Measurements from ENCODE around the gene KCNH1. TPM values are rescaled to one million over a fixed set of nuclear protein-coding genes. Genes with fewer than 3 reads are reported as not detected.

KCNH1 gene
- total RNA-seq, 2 donors from 2014 or later = 3.2 to 3.5 TPM

- no peaks in the 10 kb centered on the region for H3K27me3 ChIP-seq (ENCODE audit: control insufficient read depth, insufficient read depth, low read length, poor library complexity, severe bottlenecking)
- TF ChIP-seq CTCF (conservative IDR thresholded peaks at IDR 0.05) = peak; percentile 18
- H3K4me3 ChIP-seq (ENCODE audit: low read length) = no peak overlapping the region
- H3K9me3 ChIP-seq (ENCODE audit: control insufficient read depth, low read length) = no peaks in the 10 kb centered on the region
- no peaks in the 10 kb centered on the region for H3K36me3 ChIP-seq (ENCODE audit: control insufficient read depth, insufficient read depth, low read length)
- DNase-seq = no peak
- Mint-ChIP-seq H3K27ac (no peak overlapping the region), H3K4me3 (no peak overlapping the region), H3K4me1 (no peaks in the 10 kb centered on the region), H3K36me3 (ENCODE audit: low read depth) (no peaks in the 10 kb centered on the region), H3K9me3 (no peaks in the 10 kb centered on the region), H3K27me3 (ENCODE audit: insufficient read depth) (no peaks in the 10 kb centered on the region)
- no peak overlapping the region for H3K27ac ChIP-seq (ENCODE audit: low read depth, low read length)
- no peak overlapping the region for H3K9ac ChIP-seq (ENCODE audit: extremely low read depth, low read length, poor library complexity, severe bottlenecking)
- H3K4me1 ChIP-seq (ENCODE audit: control insufficient read depth, insufficient read depth, low read length) = no peaks in the 10 kb centered on the region
Observed at GRCh38 chr1:210827481-210827880, 306.5 kb downstream of the KCNH1 start.

- Histone ChIP-seq H3K9ac (ENCODE audit: extremely low read depth, low read length, poor library complexity, severe bottlenecking) (no peak overlapping the region), H3K9me3 (ENCODE audit: control insufficient read depth, low read length) (no peaks in the 10 kb centered on the region), H3K4me1 (ENCODE audit: control insufficient read depth, insufficient read depth, low read length) (no peaks in the 10 kb centered on the region), H3K27me3 (ENCODE audit: control insufficient read depth, insufficient read depth, low read length, poor library complexity, severe bottlenecking) (no peaks in the 10 kb centered on the region), H3K27ac (ENCODE audit: low read depth, low read length) (no peak overlapping the region), H3K4me3 (ENCODE audit: low read length) (no peak overlapping the region), H3K36me3 (ENCODE audit: control insufficient read depth, insufficient read depth, low read length) (no peaks in the 10 kb centered on the region)
- Mint-ChIP-seq H3K4me3 (no peak overlapping the region), H3K27ac (no peak overlapping the region), H3K9me3 (no peaks in the 10 kb centered on the region), H3K27me3 (ENCODE audit: insufficient read depth) (no peaks in the 10 kb centered on the region), H3K4me1 (no peaks in the 10 kb centered on the region), H3K36me3 (ENCODE audit: low read depth) (no peaks in the 10 kb centered on the region)
- DNase-seq = no peak
- no peak for TF ChIP-seq CTCF (conservative IDR thresholded peaks at IDR 0.05)
- 92 to 94% methylated on average over 3 to 5 of the region's 5 CpGs for WGBS, 2 experiments (ENCODE audit: insufficient coverage in 1 of 2, insufficient read length in 1 of 2)
Observed at GRCh38 chr1:210826686-210827085, 307.3 kb downstream of the KCNH1 start.

DNA sequence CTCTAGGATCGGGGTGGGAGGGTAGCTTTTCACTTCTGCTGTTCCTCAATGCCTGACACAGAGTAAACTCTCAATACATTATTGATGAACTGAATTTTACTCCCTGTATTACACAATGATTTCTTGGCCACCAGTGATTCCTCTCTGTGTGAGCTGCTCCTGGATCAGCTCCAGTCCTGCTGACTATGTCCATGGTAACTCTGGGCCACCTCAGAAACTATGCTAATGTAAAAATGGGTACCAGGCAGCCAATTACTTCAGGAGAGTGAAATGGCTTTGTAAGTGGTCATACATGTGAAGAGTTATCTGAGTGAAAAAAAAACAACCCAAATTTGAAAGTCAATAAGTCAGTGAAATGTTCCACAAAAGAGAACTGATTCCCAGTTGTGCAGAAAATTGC is 311.0 kb downstream of the KCNH1 start:
- H3K4me1 ChIP-seq (ENCODE audit: control insufficient read depth, insufficient read depth, low read length) = no peaks in the 10 kb centered on the region
- no peaks in the 10 kb centered on the region for H3K9me3 ChIP-seq (ENCODE audit: control insufficient read depth, low read length)
- H3K4me1 Mint-ChIP-seq = no peaks in the 10 kb centered on the region
- no peak overlapping the region for H3K4me3 Mint-ChIP-seq
- H3K27ac ChIP-seq (ENCODE audit: low read depth, low read length) = no peak overlapping the region
- no peaks in the 10 kb centered on the region for H3K27me3 Mint-ChIP-seq (ENCODE audit: insufficient read depth)
- no peaks in the 10 kb centered on the region for H3K36me3 Mint-ChIP-seq (ENCODE audit: low read depth)
- H3K4me3 ChIP-seq (ENCODE audit: low read length) = no peak overlapping the region
- no peaks in the 10 kb centered on the region for H3K36me3 ChIP-seq (ENCODE audit: control insufficient read depth, insufficient read depth, low read length)
- no peak for TF ChIP-seq CTCF (conservative IDR thresholded peaks at IDR 0.05)
- H3K27ac Mint-ChIP-seq = no peak overlapping the region
- no peak overlapping the region for H3K9ac ChIP-seq (ENCODE audit: extremely low read depth, low read length, poor library complexity, severe bottlenecking)
- DNase-seq = no peak
- no peaks in the 10 kb centered on the region for H3K27me3 ChIP-seq (ENCODE audit: control insufficient read depth, insufficient read depth, low read length, poor library complexity, severe bottlenecking)
- 88 to 100% methylated on average over 1 of the region's 1 CpG for WGBS, 2 experiments (ENCODE audit: insufficient coverage in 1 of 2, insufficient read length in 1 of 2)
- no peaks in the 10 kb centered on the region for H3K9me3 Mint-ChIP-seq

All from endodermal cell (in vitro differentiated cells).